Measurements from ENCODE around the gene TIPARP. TPM values are rescaled to one million over a fixed set of nuclear protein-coding genes. Genes with fewer than 3 reads are reported as not detected.
A peak's percentile ranks its signal among the peaks of the same experiment; 100 is the strongest.

TIPARP gene
- total RNA-seq, 4 donors from 2014 or later: 41.7 to 115 (median 65.3) TPM

- Histone ChIP-seq H3K36me3 (no peaks in the 10 kb centered on the region), H3K4me1 (peaks cover 0 to 21% (median 9%) of the 10 kb centered on the region in 4 donors), H3K27ac (no peak overlapping the region), H3K9me3 (no peaks in the 10 kb centered on the region), H3K27me3 (no peaks in the 10 kb centered on the region), H3K4me3 (no peak overlapping the region)
- no peak for DNase-seq (ENCODE audit: low spot score in 2 of 2)
- 0 to 41% methylated on average over 1 of the region's 1 CpG for WGBS, 2 donors
- no peak for TF ChIP-seq CTCF (IDR thresholded peaks at IDR 0.05)
- TF ChIP-seq POLR2A (IDR thresholded peaks at IDR 0.05): no peak
- TF ChIP-seq EP300 (IDR thresholded peaks at IDR 0.05): no peak
Observed at GRCh38 chr3:156641618-156641975, 32.8 kb upstream of the TIPARP start.

GRCh38 chr3:156642750-156643728, 31.4 kb upstream of the TIPARP start:
- H3K9me3 ChIP-seq: no peaks in the 10 kb centered on the region
- WGBS, 2 donors: 39 to 50% methylated on average over 8 of the region's 8 CpGs
- peaks cover 0 to 17% (median 9%) of the 10 kb centered on the region in 4 donors for H3K4me1 ChIP-seq
- peak overlapping the region in 2 of 4 donors; percentile 26 to 73 for H3K27ac ChIP-seq
- no peak for DNase-seq (ENCODE audit: low spot score in 2 of 2)
- H3K27me3 ChIP-seq: no peaks in the 10 kb centered on the region
- H3K36me3 ChIP-seq: no peaks in the 10 kb centered on the region
- no peak for TF ChIP-seq POLR2A (IDR thresholded peaks at IDR 0.05)
- no peak overlapping the region for H3K4me3 ChIP-seq

GRCh38 chr3:156643729-156644389, 30.5 kb upstream of the TIPARP start:
- DNase-seq (ENCODE audit: low spot score in 2 of 2): no peak
- Histone ChIP-seq H3K36me3 (no peaks in the 10 kb centered on the region), H3K4me1 (peaks cover 0 to 17% (median 9%) of the 10 kb centered on the region in 4 donors), H3K9me3 (no peaks in the 10 kb centered on the region), H3K27ac (peak overlapping the region in 2 of 4 donors; percentile 26 to 73), H3K4me3 (no peak overlapping the region), H3K27me3 (no peaks in the 10 kb centered on the region)
- no peak for TF ChIP-seq POLR2A (IDR thresholded peaks at IDR 0.05)
- TF ChIP-seq EP300 (IDR thresholded peaks at IDR 0.05): peak in 1 of 2 donors; percentile 42
- TF ChIP-seq CTCF (IDR thresholded peaks at IDR 0.05): no peak
- 10 to 18% methylated on average over 6 of the region's 6 CpGs for WGBS, 2 donors

- H3K4me3 ChIP-seq: no peak overlapping the region
- H3K9me3 ChIP-seq: no peaks in the 10 kb centered on the region
- H3K4me1 ChIP-seq: peaks cover 0 to 17% (median 9%) of the 10 kb centered on the region in 4 donors
- H3K27me3 ChIP-seq: no peaks in the 10 kb centered on the region
- TF ChIP-seq CTCF (IDR thresholded peaks at IDR 0.05) (no peak), EP300 (IDR thresholded peaks at IDR 0.05) (no peak), POLR2A (IDR thresholded peaks at IDR 0.05) (no peak)
- H3K36me3 ChIP-seq: no peaks in the 10 kb centered on the region
- no peak for DNase-seq (ENCODE audit: low spot score in 2 of 2)
- no peak overlapping the region for H3K27ac ChIP-seq
Observed at GRCh38 chr3:156644958-156645357, 29.4 kb upstream of the TIPARP start.

GRCh38 chr3:156646958-156647357, 27.4 kb upstream of the TIPARP start:
- Histone ChIP-seq H3K27ac (no peak overlapping the region), H3K36me3 (no peaks in the 10 kb centered on the region), H3K9me3 (no peaks in the 10 kb centered on the region), H3K4me3 (no peak overlapping the region), H3K27me3 (no peaks in the 10 kb centered on the region), H3K4me1 (peaks cover 0 to 17% (median 9%) of the 10 kb centered on the region in 4 donors)
- TF ChIP-seq POLR2A (IDR thresholded peaks at IDR 0.05) (no peak), EP300 (IDR thresholded peaks at IDR 0.05) (no peak), CTCF (IDR thresholded peaks at IDR 0.05) (no peak)
- DNase-seq (ENCODE audit: low spot score in 2 of 2): no peak
